ENCODE results near the gene ILDR1.

- no peak for TF ChIP-seq CTCF (conservative IDR thresholded peaks at IDR 0.05; ENCODE audit: low read length)
- no peak for TF ChIP-seq EZH2phosphoT487 (IDR thresholded peaks at IDR 0.05; ENCODE audit: borderline replicate concordance, low read depth, low read length)
Observed at GRCh38 chr3:121941592-121941991, 80.5 kb downstream of the ILDR1 start.
